Measurements from ENCODE around the gene LRRC17.
"Not testable (repeated sequence)": the region's sequence is repeated elsewhere in the genome, so short reads cannot be mapped to it uniquely, and the experiment has no call there.

Gene LRRC17

DNA sequence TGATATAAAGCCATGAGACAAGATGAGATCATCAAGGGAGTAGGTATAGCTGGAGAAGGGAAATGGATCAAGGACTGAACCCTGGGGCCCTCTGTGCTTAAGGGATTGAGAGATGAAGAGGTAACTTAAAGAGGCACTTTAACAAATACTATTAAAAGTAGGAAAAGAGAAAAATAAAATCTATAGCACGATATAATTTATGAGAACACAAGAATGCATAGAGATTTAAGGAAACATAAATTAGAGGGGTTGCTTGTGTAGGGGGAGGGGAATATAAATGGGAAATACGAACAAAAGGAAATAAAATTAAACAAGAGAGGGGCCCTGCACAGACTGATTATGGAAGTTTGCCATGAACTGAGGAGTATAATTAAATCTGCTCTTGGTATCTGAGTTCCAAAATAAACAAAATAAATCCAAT, 15.6 kb upstream of the LRRC17 start:
- DNase-seq (ENCODE audit: extremely low read depth in 1 of 2, low read depth in 1 of 2), result no peak

- no peak for DNase-seq (ENCODE audit: extremely low read depth in 1 of 2, low read depth in 1 of 2)
These were observed 14.8 kb upstream of the LRRC17 start for GRCh38 chr7:102897856-102898531.

- DNase-seq (ENCODE audit: extremely low read depth in 1 of 2, low read depth in 1 of 2), result no peak
These were observed 14.3 kb upstream of the LRRC17 start for GRCh38 chr7:102898532-102898859.

- not testable (repeated sequence) for DNase-seq (ENCODE audit: extremely low read depth in 1 of 2, low read depth in 1 of 2)
These were observed 10.7 kb upstream of the LRRC17 start for GRCh38 chr7:102902052-102902451.

GRCh38 chr7:102903576-102903975, 9.2 kb upstream of the LRRC17 start:
- DNase-seq (ENCODE audit: extremely low read depth in 1 of 2, low read depth in 1 of 2), result not testable (repeated sequence)

GRCh38 chr7:102908676-102909075, 4.1 kb upstream of the LRRC17 start:
- no peak for DNase-seq (ENCODE audit: extremely low read depth in 1 of 2, low read depth in 1 of 2)

- DNase-seq (ENCODE audit: extremely low read depth in 1 of 2, low read depth in 1 of 2), result no peak
These were observed 1.0 kb downstream of the LRRC17 start for GRCh38 chr7:102913826-102914225.

GRCh38 chr7:102914585-102914984, 1.8 kb downstream of the LRRC17 start:
- DNase-seq (ENCODE audit: extremely low read depth in 1 of 2, low read depth in 1 of 2), result no peak

- no peak for DNase-seq (ENCODE audit: extremely low read depth in 1 of 2, low read depth in 1 of 2)
These were observed 3.6 kb downstream of the LRRC17 start for GRCh38 chr7:102916426-102916825.

GRCh38 chr7:102916881-102917280, 4.1 kb downstream of the LRRC17 start:
- no peak for DNase-seq (ENCODE audit: extremely low read depth in 1 of 2, low read depth in 1 of 2)

- no peak for DNase-seq (ENCODE audit: extremely low read depth in 1 of 2, low read depth in 1 of 2)
These were observed 4.9 kb downstream of the LRRC17 start for GRCh38 chr7:102917436-102918353.

DNA sequence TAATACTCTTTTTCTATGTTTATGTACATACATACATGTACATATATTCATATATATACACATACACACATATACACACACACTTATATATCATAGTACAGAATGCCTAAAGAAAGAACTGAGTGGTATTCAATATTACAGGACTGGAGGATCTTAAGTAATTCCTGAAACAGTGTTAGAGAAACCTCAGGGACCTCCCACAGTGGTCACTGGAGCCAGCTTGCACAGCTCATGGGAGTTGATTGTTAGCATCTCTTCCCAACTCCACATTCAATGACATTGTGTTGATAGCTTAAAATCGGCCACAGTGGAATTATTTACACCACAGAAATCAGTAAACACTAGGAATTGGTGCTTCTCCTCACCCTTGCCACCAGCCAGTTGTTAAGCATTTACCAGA, 6.0 kb downstream of the LRRC17 start:
- DNase-seq (ENCODE audit: extremely low read depth in 1 of 2, low read depth in 1 of 2), result no peak

GRCh38 chr7:102925976-102926782, 13.4 kb downstream of the LRRC17 start:
- DNase-seq (ENCODE audit: extremely low read depth in 1 of 2, low read depth in 1 of 2), result no peak

- no peak for DNase-seq (ENCODE audit: extremely low read depth in 1 of 2, low read depth in 1 of 2)
These were observed 14.0 kb downstream of the LRRC17 start for GRCh38 chr7:102926783-102927140.

DNA sequence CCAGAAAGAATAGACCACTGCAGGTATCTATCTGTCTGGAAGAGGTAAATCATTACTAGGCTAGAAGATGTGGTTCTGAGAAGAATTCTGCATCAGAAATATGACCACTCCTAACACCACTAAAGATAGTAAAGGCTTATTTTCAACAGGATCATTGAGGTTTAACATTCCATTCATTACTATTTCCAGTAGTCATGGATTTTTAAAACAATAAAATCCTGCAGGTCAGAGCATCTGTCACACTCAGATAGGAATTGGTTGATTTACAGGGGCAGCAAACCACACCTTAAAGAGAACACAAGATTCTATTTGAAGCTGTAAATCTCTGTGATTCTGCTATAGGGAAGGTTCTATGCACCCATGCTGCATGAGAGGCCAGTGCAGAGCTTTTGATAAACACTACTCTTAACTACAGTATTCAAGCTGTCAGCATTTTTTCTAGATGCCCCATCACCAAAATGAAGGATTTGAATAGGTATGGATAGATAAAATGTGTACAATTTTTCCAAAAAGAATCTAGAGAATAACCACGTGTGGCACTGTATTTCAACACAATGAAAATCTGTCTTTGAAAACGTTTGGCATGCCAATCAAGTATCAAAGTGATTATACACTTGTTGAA, 14.6 kb downstream of the LRRC17 start:
- DNase-seq (ENCODE audit: extremely low read depth in 1 of 2, low read depth in 1 of 2), result no peak

- DNase-seq (ENCODE audit: extremely low read depth in 1 of 2, low read depth in 1 of 2), result no peak
These were observed 19.0 kb downstream of the LRRC17 start for GRCh38 chr7:102931757-102932156.

- DNase-seq (ENCODE audit: extremely low read depth in 1 of 2, low read depth in 1 of 2), result no peak
These were observed 21.0 kb downstream of the LRRC17 start for GRCh38 chr7:102933763-102934162.

DNA sequence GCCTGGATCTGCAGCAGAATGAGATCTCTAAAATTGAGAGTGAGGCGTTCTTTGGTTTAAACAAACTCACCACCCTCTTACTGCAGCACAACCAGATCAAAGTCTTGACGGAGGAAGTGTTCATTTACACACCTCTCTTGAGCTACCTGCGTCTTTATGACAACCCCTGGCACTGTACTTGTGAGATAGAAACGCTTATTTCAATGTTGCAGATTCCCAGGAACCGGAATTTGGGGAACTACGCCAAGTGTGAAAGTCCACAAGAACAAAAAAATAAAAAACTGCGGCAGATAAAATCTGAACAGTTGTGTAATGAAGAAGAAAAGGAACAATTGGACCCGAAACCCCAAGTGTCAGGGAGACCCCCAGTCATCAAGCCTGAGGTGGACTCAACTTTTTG, 21.4 kb downstream of the LRRC17 start:
- DNase-seq (ENCODE audit: extremely low read depth in 1 of 2, low read depth in 1 of 2), result no peak

DNA sequence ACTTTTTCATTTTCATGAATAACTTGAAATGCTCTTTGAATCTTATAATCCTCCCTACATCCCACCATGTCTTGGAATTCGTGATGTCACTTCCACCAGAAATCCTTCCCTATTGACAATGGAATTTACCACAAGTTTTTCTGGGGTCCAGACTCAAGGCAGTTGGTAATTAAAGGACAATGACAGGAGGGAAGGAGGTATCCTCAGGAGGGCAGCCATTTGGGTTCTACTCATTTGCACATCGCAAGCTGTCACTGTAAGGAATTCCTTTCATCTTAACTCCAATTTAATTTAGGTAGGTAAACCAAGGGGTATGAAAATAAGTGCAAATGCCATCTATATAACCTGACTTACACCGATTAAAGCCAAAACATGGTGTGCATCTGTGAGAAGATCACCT, 21.9 kb downstream of the LRRC17 start:
- DNase-seq (ENCODE audit: extremely low read depth in 1 of 2, low read depth in 1 of 2), result no peak

- DNase-seq (ENCODE audit: extremely low read depth in 1 of 2, low read depth in 1 of 2), result no peak
These were observed 22.8 kb downstream of the LRRC17 start for GRCh38 chr7:102935450-102936115.

DNA sequence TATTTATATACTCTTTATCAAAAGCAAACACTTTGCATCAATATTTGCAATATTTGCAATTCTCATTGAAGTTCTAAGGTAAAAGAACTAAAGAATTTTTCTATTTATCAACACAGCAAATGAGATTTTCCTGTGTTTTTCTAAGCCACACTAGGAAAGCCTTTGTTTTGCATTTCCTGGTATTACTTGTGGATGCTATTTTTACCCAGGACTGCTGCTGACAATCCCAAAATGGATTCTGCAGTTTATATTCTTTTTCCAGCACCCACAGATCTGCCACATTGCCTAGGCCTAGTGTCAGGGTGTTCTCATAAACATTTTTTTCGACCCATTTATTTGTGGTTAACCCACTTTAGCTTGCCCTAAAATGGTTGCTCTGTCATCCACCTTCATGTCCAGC, 25.9 kb downstream of the LRRC17 start:
- DNase-seq (ENCODE audit: extremely low read depth in 1 of 2, low read depth in 1 of 2), result no peak
